HG02943 (cell line): ENCODE measurements around the gene LRBA.

Source experiments
- ATAC-seq: cut with Tn5 transposase; IDR thresholded peaks from one replicate; pipeline ENCODE4 v1.9.1; 2021; ENCODE audit warnings: mild to moderate bottlenecking, low read depth, moderate library complexity; ENCODE audit not compliant: unreplicated experiment

The LRBA gene

GRCh38 chr4:150264595-150265161, 750.4 kb downstream of the LRBA start:
- no peak for ATAC-seq

DNA sequence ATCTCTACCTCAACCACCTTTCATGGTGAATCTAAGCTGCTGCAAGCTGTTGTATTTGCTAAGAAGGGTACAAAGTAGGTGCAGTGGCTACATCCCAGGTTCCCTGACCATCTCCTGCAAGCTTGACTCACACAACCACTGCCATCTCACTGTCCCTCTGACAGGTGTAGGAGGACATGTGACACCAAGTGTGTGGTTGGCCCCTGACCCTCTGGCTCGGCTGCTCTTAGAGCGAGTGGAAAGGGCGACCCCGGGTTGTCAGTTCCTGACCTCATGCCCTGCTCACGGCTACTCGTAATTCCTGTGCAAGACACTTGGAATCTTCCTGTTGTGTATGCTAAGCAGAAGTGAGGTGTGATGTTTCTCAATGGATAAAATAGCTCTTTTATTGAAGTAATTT, 752.5 kb downstream of the LRBA start:
- ATAC-seq = no peak

DNA sequence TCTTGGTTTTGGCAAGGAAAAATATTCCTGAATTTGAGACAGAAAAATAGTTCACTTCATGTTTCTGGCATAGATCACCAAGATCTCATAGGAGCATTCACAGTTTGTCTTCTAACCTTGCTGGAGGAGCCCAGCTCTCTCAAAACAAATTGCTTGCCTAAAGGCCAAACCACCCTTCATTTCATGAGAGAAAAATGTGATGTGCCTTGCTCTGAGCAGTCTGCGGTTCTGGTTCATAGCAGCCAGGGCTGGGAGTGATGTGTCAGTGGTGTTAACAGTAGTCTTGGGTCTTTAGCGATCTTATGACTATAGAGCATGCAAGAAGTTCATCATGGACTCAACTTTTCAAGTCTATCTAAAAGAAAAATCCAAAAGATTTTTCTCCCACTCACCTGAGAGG, 753.5 kb downstream of the LRBA start:
- no peak for ATAC-seq

DNA sequence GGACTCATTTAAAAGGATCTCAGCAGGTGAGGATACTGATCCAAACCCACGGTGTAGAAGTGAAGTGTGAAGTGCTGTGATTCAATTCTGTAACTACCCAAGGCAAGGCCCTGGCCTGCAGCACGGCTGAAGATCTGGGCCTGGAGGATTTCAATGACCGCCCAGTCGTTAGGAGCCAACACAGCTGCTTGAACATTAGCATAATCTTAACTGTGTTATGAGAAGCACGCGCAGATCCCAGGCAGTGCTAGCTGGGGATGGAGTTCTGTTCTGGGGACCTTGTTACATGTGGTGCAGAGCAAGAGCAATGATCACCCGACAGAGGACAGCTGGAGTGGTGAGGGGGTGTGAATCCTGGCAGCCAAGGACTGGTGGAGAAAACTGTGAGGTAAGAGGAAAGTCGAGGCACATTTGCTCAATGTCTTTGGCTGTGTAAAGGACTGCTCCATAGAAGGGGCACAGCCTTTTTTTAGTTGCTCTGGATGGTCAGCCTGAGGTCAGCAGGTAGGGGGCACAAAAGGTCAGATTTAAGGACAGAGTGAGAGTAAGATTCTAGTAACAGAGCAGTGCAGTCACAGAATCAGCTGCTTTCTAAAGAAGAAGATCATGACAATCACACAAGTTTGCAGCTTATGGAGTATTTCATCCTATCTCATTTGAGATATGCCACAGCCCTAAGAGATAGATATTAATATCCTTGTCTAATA, 755.1 kb downstream of the LRBA start:
- no peak for ATAC-seq

DNA sequence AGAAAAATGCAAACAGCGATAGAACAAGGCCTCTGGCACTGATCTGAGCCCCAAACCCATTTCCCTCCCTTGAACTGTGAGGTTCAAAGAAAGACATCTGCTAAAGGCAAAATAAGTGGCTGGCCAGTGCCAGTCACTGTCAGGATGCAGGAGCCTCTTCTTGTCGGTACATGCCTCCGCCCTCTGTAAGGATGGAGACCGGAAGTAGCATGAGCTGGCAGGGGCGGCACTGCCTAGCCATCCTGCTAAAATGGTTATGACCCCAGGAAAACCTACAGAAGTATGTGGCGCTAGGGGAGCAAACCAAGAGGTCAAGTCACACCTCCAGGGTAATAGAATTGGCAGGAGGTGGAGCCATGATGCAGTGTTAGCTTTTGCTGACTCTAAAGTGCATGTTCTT, 756.5 kb downstream of the LRBA start:
- no peak for ATAC-seq

DNA sequence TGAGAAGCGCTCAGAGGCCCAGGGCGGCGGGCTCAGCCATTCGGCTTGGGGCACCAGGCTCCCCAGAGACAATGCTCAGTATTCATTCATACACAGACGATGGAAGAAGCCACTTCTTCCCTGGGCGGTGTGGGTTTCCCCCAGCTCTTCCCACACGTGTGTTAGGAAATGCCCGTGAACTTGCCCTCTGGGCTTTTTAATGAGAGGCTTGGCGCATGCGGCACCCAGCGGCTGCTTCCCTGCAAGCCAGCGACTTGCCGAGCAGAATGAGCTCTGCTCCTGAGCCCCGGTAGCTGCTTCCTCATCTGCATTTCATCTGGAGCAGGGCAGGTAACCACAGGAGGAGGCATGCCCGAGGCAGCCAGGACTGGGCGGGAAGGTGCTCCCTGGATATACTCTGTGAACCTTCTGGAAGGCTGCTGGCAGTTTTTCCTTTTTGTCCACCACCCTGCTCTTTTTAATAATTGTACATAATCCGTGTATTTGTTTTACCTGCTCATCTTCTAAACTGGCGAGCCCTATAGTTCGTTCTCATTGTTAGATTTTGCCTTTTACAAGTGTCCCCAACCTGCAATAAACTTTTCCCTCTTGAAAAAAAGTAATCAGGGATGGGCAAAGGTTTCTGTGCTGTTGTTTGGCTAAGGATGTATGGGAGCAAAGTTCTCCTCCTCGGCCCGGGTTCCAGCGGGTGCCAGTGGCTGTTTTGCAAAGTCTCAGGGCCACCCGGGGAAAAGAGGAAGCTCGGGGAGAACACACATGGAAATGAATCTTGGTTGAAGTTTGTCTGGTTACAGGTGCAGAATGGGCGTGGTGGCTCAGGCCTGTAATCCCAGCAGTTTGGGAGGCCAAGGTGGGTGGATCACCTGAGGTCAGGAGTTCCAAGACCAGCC, 758.0 kb downstream of the LRBA start:
- ATAC-seq = no peak

DNA sequence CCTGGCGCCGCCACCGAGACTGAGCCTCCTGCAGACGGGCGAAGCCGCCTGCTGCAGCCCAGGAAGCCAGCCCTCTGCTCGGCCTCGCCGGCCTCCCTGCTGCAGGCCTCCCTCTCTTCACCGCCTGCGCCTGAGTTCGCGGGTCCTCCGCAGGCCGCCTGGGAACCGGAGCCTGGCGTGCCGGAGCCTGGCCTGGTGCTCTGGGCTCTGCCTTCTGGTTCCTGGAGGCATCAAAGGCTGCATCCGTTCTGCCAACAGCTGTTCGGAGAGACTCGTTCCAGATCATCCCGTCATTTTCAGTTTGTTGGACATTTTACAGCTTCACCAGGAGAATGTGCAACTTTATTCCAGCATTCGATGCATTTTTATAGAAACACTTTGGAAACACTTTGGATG, 758.9 kb downstream of the LRBA start:
- ATAC-seq = no peak

DNA sequence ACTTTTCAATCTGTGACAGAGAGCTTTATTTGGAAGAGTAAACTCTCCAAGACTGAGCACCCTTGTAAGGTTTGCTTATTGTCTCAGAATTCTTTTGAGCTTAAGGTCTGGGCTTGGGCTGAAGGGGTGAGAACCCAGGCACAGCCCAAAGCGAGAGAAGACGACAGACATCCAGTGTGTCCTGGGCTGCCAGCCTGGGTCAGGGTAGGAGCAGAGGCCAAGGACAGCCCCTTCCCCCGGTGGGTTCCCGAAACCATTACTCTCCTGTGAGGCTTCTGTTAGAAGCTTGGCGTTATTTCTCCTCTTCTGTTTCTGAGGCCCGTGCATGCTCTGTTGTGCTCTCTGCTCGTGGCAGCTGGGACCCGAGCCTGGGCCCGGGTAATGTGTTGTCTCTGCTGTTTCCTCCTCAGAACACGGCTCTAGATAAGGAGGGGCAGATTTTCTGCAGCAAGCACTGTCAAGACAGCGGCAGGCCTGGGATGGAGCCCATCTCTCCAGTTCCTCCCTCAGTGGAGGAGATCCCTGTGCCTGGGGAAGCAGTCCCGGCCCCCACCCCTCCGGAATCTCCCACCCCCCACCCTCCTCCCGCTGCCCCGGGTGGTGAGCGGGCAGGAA, 759.4 kb downstream of the LRBA start:
- no peak for ATAC-seq

DNA sequence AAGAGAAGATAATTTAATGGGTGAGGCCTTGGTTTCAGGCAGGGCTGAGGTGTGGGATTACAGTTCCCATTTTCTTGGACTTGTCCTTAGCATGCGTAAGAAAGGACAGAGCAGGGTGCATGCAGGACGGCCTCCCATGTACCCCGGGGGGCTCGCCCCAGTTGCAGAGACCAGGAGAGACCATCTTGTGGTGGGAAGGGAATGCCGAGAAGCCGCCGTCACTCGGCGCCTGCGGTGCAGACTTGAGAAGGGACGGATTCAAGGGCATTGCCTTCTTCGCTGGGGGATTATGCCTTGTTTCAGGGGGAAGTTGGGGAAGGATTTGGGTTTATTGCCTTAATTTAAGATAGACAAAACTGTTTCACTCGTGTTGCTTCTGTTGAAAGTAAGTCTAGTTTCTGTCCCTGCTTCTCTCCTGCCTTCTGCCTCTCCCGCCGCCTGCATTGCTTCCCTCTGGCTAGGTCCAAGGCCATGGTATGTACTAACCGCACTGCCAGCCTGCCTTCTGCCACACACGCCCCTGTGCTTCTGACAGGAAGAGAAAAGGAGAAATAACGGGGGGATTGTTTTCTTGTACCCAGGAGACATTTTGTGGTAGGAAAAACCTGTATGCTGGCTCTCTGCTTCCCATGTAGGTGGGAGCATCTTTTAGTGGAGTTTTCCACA, 761.0 kb downstream of the LRBA start:
- no peak for ATAC-seq

- no peak for ATAC-seq
Observed at GRCh38 chr4:150253416-150253815, 761.7 kb downstream of the LRBA start.

GRCh38 chr4:150252741-150253140, 762.3 kb downstream of the LRBA start:
- no peak for ATAC-seq

GRCh38 chr4:150252306-150252705, 762.8 kb downstream of the LRBA start:
- ATAC-seq = no peak

GRCh38 chr4:150251752-150252190, 763.3 kb downstream of the LRBA start:
- ATAC-seq = no peak

- no peak for ATAC-seq
Observed at GRCh38 chr4:150250998-150251651, 764.0 kb downstream of the LRBA start.

DNA sequence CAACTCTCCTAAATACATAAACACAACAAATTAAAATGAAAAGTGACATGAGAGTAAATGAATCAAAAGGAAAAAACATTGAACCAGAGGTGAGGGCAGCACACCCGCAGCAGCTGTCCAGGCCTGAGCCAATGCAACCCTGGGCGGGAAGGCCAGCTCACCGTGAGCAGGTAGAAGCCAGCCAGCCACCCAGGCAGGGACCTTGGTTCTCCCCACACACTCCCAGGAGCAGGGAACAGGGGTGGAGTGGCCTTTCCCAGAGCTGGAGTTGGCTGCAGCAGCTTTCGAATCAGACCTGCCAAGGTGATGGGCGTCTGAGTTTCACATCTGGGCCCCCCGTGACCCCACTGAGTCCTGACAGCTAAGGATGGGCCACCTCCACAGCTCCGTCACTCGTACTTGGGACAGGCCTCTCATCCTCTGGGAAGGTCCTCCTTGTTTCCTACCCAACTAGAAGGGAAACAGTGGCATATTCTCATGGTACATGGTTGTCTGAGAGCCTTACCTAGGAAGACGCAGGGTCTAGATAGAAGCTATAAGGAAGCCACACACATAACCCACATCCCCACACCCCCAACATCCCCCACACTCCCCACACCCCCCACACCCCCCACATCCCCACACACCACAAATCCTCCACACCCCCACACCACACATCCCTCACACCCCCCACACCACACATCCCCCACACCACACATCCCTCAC, 764.6 kb downstream of the LRBA start:
- no peak for ATAC-seq

GRCh38 chr4:150248181-150248580, 766.9 kb downstream of the LRBA start:
- no peak for ATAC-seq

DNA sequence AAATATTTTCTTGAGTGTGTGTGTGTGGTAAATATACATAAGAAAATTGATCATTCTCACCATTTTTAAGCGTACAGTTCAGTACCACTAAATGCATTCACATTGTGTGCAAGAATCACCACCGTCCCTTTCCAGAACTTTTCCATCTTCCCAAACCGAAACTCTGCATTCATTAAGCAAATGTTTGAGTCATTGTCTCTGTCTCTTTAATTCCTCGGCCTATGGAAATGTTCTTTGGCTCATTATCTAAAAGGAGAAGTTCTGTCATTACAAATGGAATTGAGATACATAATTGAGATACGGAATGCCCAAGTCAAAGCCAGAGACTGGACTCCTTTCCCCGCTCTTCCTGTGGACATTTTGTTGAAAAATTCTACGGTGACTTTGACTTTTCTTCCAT, 767.9 kb downstream of the LRBA start:
- ATAC-seq = no peak

- ATAC-seq = no peak
Observed at GRCh38 chr4:150244600-150244999, 770.5 kb downstream of the LRBA start.

DNA sequence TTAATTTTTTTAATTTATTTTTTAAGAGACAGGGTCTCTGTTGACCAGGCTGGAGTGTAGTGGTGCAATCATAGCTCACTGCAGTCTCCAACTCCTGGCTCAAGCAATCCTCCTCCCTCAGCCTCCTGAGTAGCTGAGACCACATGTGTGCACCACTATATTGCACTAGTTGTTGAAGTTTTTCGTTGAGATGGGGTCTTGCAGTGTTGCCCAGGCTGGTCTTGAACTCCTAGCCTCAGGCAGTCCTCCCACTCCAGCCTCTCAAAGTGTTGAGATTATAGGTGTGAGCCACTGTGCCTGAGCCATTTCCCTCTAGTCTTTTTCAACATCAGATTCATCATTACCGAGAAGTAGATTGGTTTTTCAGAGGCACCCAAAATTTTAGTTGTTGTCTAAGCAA, 771.2 kb downstream of the LRBA start:
- no peak for ATAC-seq
